ENCODE results near the gene OR6N1.

Gene OR6N1

GRCh38 chr1:158771950-158772866, at the start of gene OR6N1:
Gene OR6N1, minus strand, starts transcription at chr1:158772195. Its CDS starts 5,513 bp downstream, at chr1:158766682.
- no peak for DNase-seq

GRCh38 chr1:158821723-158822122, 49.7 kb upstream of the OR6N1 start:
- no peak for DNase-seq

GRCh38 chr1:158819461-158820443, 47.8 kb upstream of the OR6N1 start:
- no peak for DNase-seq

GRCh38 chr1:158818975-158819431, 47.0 kb upstream of the OR6N1 start:
- DNase-seq: no peak

GRCh38 chr1:158818560-158818959, 46.6 kb upstream of the OR6N1 start:
- no peak for DNase-seq

- no peak for DNase-seq
These were observed 43.0 kb upstream of the OR6N1 start for GRCh38 chr1:158814970-158815369.

- no peak for DNase-seq
These were observed 41.2 kb upstream of the OR6N1 start for GRCh38 chr1:158813164-158813563.

- no peak for DNase-seq
These were observed 40.3 kb upstream of the OR6N1 start for GRCh38 chr1:158812336-158812735.

GRCh38 chr1:158810311-158810710, 38.3 kb upstream of the OR6N1 start:
- DNase-seq: no peak

GRCh38 chr1:158809862-158810261, 37.9 kb upstream of the OR6N1 start:
- no peak for DNase-seq

- no peak for DNase-seq
These were observed 37.3 kb upstream of the OR6N1 start for GRCh38 chr1:158809256-158809655.

- DNase-seq: no peak
These were observed 35.0 kb upstream of the OR6N1 start for GRCh38 chr1:158806916-158807536.

- DNase-seq: no peak
These were observed 31.7 kb upstream of the OR6N1 start for GRCh38 chr1:158803678-158804077.

GRCh38 chr1:158801396-158801795, 29.4 kb upstream of the OR6N1 start:
- DNase-seq: no peak

GRCh38 chr1:158800526-158800925, 28.5 kb upstream of the OR6N1 start:
- no peak for DNase-seq

- DNase-seq: no peak
These were observed 27.7 kb upstream of the OR6N1 start for GRCh38 chr1:158799689-158800088.

GRCh38 chr1:158798531-158798930, 26.5 kb upstream of the OR6N1 start:
- DNase-seq: no peak

- DNase-seq: no peak
These were observed 22.3 kb upstream of the OR6N1 start for GRCh38 chr1:158794247-158794646.

GRCh38 chr1:158793604-158794003, 21.6 kb upstream of the OR6N1 start:
- DNase-seq: no peak

GRCh38 chr1:158781104-158781503, 9.1 kb upstream of the OR6N1 start, which contains the start of gene OR6N2:
Gene OR6N2, minus strand, starts transcription at chr1:158781204. Its CDS starts 3,569 bp downstream, at chr1:158777635.
- DNase-seq: no peak

- no peak for DNase-seq
These were observed 17.6 kb downstream of the OR6N1 start, which contains the start of gene OR6K6 for GRCh38 chr1:158754420-158754819. Gene OR6K6, plus strand, starts transcription at chr1:158754720. Its CDS starts 168 bp downstream, at chr1:158754888.

- no peak for DNase-seq
These were observed 19.8 kb downstream of the OR6N1 start for GRCh38 chr1:158752155-158752712.
